NCI-H2107 (cell line): Measurements from ENCODE around the gene PPP2R2D.
A peak's percentile ranks its signal among the peaks of the same experiment; 100 is the strongest.

Experiments
- DNase-seq: peaks from one replicate; lab custom pipeline; 2025; lab: John Stamatoyannopoulos, UW

Gene PPP2R2D

GRCh38 chr10:131998845-131999681, 98.3 kb downstream of the PPP2R2D start:
- DNase-seq, result no peak

- peak; percentile 32 for DNase-seq
Observed at GRCh38 chr10:132001238-132001972, 100.6 kb downstream of the PPP2R2D start.

GRCh38 chr10:132002004-132002403, 101.2 kb downstream of the PPP2R2D start:
- no peak for DNase-seq

GRCh38 chr10:132003282-132003924, 102.6 kb downstream of the PPP2R2D start:
- DNase-seq, result no peak

- no peak for DNase-seq
Observed at GRCh38 chr10:132004052-132004451, 103.2 kb downstream of the PPP2R2D start.

GRCh38 chr10:132005147-132005546, 104.3 kb downstream of the PPP2R2D start:
- no peak for DNase-seq

GRCh38 chr10:132006966-132007365, 106.2 kb downstream of the PPP2R2D start:
- no peak for DNase-seq

GRCh38 chr10:132007681-132008080, 106.9 kb downstream of the PPP2R2D start:
- DNase-seq, result no peak
